ENCODE results near the gene MLEC. TPM values are rescaled to one million over a fixed set of nuclear protein-coding genes. Genes with fewer than 3 reads are reported as not detected.

The MLEC gene
- total RNA-seq, 1 experiment from 2014 or later, result 181 TPM

DNA sequence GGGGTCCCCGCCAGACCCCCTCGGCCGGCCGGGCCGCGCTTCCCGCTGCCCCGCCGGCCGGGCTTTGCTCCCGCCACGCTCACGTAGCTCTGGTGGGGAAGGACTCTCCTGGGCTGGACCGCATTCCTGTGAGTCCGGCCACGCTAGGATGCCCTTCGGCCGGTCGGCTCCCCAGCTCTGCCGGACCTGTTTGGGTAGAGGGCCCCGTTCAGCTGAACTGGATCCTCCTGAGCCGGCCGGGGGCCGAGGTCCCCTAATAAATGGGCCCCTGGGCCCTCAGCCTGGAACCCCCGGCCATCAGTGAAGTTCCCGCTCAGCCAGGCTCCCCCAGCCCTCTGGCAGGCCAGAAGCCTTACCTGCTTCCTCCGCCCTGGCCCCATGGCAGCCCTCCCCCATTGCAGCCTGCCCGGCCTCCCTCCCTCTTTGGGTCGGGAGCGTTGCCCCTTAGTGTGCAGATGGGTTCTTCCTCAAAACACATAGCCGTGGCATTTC, 23.9 kb downstream of the MLEC start:
- Histone ChIP-seq H3T11ph (ENCODE audit: low read length) (no peak overlapping the region), H4K91ac (ENCODE audit: insufficient read length, low read depth, low read length) (no peak overlapping the region), H3K79me1 (ENCODE audit: insufficient read depth, low read depth, low read length, poor library complexity, severe bottlenecking) (no peaks in the 10 kb centered on the region), H3K4me1 (ENCODE audit: insufficient read depth, low read length) (no peaks in the 10 kb centered on the region; the same call in 1 of the 2 replicates), H4K20me1 (ENCODE audit: control insufficient read depth, insufficient read depth, insufficient read length) (no peaks in the 10 kb centered on the region), H4K5ac (ENCODE audit: insufficient read length, low read depth, low read length) (no peak overlapping the region), H4K8ac (replicated peaks; ENCODE audit: insufficient read length, low read depth, low read length) (no peak overlapping the region), H3K9ac (ENCODE audit: extremely low read depth, insufficient read length, low read length) (peak overlapping the region; percentile 79), H2BK120ac (ENCODE audit: low read depth, low read length, poor library complexity, severe bottlenecking) (no peak overlapping the region), H3K79me2 (ENCODE audit: insufficient read depth, low read length) (no peaks in the 10 kb centered on the region; the same call in 1 of the 2 replicates), H2AFZ (ENCODE audit: low read length) (no peak overlapping the region), H3K9me3 (ENCODE audit: control insufficient read depth, low read depth, low read length) (no peaks in the 10 kb centered on the region), H3K27ac (ENCODE audit: insufficient read length, low read depth, low read length) (no peak overlapping the region), H2BK20ac (ENCODE audit: low read depth, low read length, poor library complexity, severe bottlenecking) (no peak overlapping the region), H2BK5ac (ENCODE audit: insufficient read length, low read length) (no peak overlapping the region), H3K4ac (ENCODE audit: low read depth, low read length) (no peak overlapping the region), H3K27me3 (ENCODE audit: insufficient read depth, low read length) (no peaks in the 10 kb centered on the region), H2BK12ac (ENCODE audit: insufficient read length, low read depth, low read length) (no peak overlapping the region), H3K14ac (ENCODE audit: insufficient read depth, low read length) (peak overlapping the region; percentile 87), H3K56ac (ENCODE audit: insufficient read length, low read depth, low read length) (no peak overlapping the region), H3K18ac (ENCODE audit: insufficient read length, low read depth, low read length) (peak overlapping the region; percentile 34), H2AK5ac (ENCODE audit: insufficient read length, low read length) (no peak overlapping the region), H3K4me2 (ENCODE audit: insufficient read depth, insufficient read length, low read length) (peak overlapping the region; percentile 69), H2BK15ac (ENCODE audit: low read depth, low read length) (no peak overlapping the region), H3K23ac (ENCODE audit: insufficient read length, low read depth, low read length) (no peak overlapping the region), H3K23me2 (ENCODE audit: insufficient read length, low read depth, low read length, poor library complexity, severe bottlenecking) (peaks cover 7% of the 10 kb centered on the region)
- Mint-ChIP-seq H3K9me3 (no peaks in the 10 kb centered on the region), H3K36me3 (ENCODE audit: insufficient read depth in 1 of 3, low read depth in 3 of 3) (peaks cover 18 to 33% (median 27%) of the 10 kb centered on the region in 3 experiments), H3K4me3 (peak overlapping the region; percentile 83 to 85), H3K4me1 (peaks cover 19% of the 10 kb centered on the region in 2 experiments), H3K27ac (peak overlapping the region in 2 of 3 experiments; percentile 75 to 93; a peak in 3 of 7 replicates), H3K27me3 (ENCODE audit: low read depth) (no peaks in the 10 kb centered on the region; the same call in 1 of the 2 replicates)
- no CpG with 5 or more reads among the region's 31 CpGs for WGBS (ENCODE audit: extremely low coverage, insufficient read length, low lambda C conversion rate)
- TF ChIP-seq, protein P1, sequence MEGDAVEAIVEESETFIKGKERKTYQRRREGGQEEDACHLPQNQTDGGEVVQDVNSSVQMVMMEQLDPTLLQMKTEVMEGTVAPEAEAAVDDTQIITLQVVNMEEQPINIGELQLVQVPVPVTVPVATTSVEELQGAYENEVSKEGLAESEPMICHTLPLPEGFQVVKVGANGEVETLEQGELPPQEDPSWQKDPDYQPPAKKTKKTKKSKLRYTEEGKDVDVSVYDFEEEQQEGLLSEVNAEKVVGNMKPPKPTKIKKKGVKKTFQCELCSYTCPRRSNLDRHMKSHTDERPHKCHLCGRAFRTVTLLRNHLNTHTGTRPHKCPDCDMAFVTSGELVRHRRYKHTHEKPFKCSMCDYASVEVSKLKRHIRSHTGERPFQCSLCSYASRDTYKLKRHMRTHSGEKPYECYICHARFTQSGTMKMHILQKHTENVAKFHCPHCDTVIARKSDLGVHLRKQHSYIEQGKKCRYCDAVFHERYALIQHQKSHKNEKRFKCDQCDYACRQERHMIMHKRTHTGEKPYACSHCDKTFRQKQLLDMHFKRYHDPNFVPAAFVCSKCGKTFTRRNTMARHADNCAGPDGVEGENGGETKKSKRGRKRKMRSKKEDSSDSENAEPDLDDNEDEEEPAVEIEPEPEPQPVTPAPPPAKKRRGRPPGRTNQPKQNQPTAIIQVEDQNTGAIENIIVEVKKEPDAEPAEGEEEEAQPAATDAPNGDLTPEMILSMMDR (conservative IDR thresholded peaks at IDR 0.05), result no peak
- peak; percentile 41 for DNase-seq
